IMR-90 (cell line): ENCODE results near the gene PLD1.

Source experiments
- CEBPB ChIP-seq: IDR thresholded peaks from 2 replicates; pipeline ENCODE4 v1.6.1; 2012; ENCODE audit warnings: low read depth, low read length, improper control_type of control experiment
- CHD1 ChIP-seq: IDR thresholded peaks from 2 replicates; pipeline ENCODE4 v1.6.1; 2012; ENCODE audit warnings: low read depth, low read length, improper control_type of control experiment
- POLR2A ChIP-seq: IDR thresholded peaks from 2 replicates; pipeline ENCODE4 v1.6.1; 2012; ENCODE audit warnings: mild to moderate bottlenecking, low read depth, low read length
- RAD21 ChIP-seq: IDR thresholded peaks from 2 replicates; pipeline ENCODE4 v1.6.1; 2012; ENCODE audit warnings: low read length, improper control_type of control experiment
- RFX5 ChIP-seq: IDR thresholded peaks from 2 replicates; pipeline ENCODE4 v1.8.0; 2012; ENCODE audit warnings: low read depth, mild to moderate bottlenecking, low read length, moderate library complexity
- TF ChIP-seq, protein P1 (sequence below): conservative IDR thresholded peaks from 2 replicates; pipeline ENCODE4 v1.5.1; 2012; ENCODE audit warnings: mild to moderate bottlenecking, low read depth, low read length, improper control_type of control experiment
- TF ChIP-seq, protein P2 (sequence below): fragments of 150-350 bp; IDR thresholded peaks from 2 replicates; pipeline ENCODE4 v1.6.1; 2016; ENCODE audit warnings: low read depth, mild to moderate bottlenecking, low read length, moderate library complexity, borderline replicate concordance
- TF ChIP-seq, protein P3 (sequence below): fragments of 150-350 bp; IDR thresholded peaks from 2 replicates; pipeline ENCODE4 v1.6.1; 2017; ENCODE audit warnings: mild to moderate bottlenecking, antibody characterized with exemption, low read length, low read depth

DNA sequence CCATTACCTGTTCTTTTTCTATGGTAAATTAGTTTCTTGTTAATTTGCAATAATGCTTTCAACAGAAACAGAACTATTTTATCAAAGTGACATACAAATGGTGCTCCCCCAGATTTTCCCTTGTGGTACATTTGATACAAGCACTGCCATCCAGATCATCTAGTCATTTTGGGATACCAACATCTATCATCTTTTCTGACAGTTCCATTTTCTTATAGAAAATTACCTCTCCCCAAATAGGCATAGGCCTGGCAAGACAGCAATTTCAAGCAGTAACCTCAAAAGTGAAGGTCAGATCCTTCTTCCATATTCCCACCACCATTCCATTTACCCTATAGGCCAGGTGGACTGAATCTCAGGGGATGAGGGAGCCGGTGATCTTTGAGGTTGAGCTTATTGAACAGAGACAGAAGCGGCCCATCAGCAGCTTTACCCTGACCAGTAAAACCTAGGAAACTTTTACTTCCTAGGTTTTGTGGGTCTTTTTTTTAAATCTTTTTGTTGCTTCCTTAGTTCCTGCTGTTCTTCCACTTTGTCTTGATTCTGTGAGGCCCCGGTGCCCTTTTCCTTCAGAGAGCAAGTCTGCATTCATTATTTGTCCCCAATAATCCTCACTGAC is 3.1 kb upstream of the PLD1 start:
- no peak for TF ChIP-seq CEBPB
- TF ChIP-seq, protein P1, sequence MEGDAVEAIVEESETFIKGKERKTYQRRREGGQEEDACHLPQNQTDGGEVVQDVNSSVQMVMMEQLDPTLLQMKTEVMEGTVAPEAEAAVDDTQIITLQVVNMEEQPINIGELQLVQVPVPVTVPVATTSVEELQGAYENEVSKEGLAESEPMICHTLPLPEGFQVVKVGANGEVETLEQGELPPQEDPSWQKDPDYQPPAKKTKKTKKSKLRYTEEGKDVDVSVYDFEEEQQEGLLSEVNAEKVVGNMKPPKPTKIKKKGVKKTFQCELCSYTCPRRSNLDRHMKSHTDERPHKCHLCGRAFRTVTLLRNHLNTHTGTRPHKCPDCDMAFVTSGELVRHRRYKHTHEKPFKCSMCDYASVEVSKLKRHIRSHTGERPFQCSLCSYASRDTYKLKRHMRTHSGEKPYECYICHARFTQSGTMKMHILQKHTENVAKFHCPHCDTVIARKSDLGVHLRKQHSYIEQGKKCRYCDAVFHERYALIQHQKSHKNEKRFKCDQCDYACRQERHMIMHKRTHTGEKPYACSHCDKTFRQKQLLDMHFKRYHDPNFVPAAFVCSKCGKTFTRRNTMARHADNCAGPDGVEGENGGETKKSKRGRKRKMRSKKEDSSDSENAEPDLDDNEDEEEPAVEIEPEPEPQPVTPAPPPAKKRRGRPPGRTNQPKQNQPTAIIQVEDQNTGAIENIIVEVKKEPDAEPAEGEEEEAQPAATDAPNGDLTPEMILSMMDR = no peak
- TF ChIP-seq POLR2A = no peak
- no peak for TF ChIP-seq CHD1
- no peak for TF ChIP-seq RAD21
- no peak for TF ChIP-seq RFX5
- TF ChIP-seq, protein P2, sequence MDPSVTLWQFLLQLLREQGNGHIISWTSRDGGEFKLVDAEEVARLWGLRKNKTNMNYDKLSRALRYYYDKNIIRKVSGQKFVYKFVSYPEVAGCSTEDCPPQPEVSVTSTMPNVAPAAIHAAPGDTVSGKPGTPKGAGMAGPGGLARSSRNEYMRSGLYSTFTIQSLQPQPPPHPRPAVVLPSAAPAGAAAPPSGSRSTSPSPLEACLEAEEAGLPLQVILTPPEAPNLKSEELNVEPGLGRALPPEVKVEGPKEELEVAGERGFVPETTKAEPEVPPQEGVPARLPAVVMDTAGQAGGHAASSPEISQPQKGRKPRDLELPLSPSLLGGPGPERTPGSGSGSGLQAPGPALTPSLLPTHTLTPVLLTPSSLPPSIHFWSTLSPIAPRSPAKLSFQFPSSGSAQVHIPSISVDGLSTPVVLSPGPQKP = no peak
- TF ChIP-seq, protein P3, sequence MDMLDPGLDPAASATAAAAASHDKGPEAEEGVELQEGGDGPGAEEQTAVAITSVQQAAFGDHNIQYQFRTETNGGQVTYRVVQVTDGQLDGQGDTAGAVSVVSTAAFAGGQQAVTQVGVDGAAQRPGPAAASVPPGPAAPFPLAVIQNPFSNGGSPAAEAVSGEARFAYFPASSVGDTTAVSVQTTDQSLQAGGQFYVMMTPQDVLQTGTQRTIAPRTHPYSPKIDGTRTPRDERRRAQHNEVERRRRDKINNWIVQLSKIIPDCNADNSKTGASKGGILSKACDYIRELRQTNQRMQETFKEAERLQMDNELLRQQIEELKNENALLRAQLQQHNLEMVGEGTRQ = no peak
